SK-N-SH treated with all-trans-retinoic acid at 6 μM for 48 hours (cell line): ENCODE results near the gene TMEM167B.

Experiments used
- ATAC-seq: fragments of 200-7000 bp; cut with Tn5 transposase; 3 replicates; pipeline ENCODE4 v1.9.1; 2020; ENCODE audit warnings: mild to moderate bottlenecking, moderate library complexity
- ARNTL ChIP-seq: fragments of 450-650 bp; formaldehyde crosslinking; IDR thresholded peaks from 2 replicates; pipeline ENCODE4 v1.5.0; 2020; ENCODE audit warnings: low read depth, mild to moderate bottlenecking, moderate library complexity, borderline replicate concordance
- CREB5 ChIP-seq: fragments of 250-450 bp; sonication (Bioruptor Pico); IDR thresholded peaks from 2 replicates; pipeline ENCODE4 v1.5.1; 2020; ENCODE audit warnings: low read depth, mild to moderate bottlenecking, moderate library complexity
- CSRNP3 ChIP-seq: fragments of 250-450 bp; sonication (Bioruptor Pico); IDR thresholded peaks from 2 replicates; pipeline ENCODE4 v1.5.1; 2021; ENCODE audit warnings: mild to moderate bottlenecking, moderate library complexity
- ESRRG ChIP-seq: fragments of 250-450 bp; sonication (Bioruptor Pico); IDR thresholded peaks from 2 replicates; pipeline ENCODE4 v1.6.1; 2021; ENCODE audit warnings: mild to moderate bottlenecking
- GLIS3 ChIP-seq: fragments of 250-450 bp; sonication (Bioruptor Pico); IDR thresholded peaks from 2 replicates; pipeline ENCODE4 v1.5.0; 2020; ENCODE audit warnings: mild to moderate bottlenecking, moderate library complexity
- ISL1 ChIP-seq: fragments of 250-450 bp; sonication (Bioruptor Pico); IDR thresholded peaks from 2 replicates; pipeline ENCODE4 v2.1.2; 2022; ENCODE audit warnings: mild to moderate bottlenecking, moderate library complexity
- PATZ1 ChIP-seq: fragments of 250-450 bp; sonication (Bioruptor Pico); IDR thresholded peaks from 2 replicates; pipeline ENCODE4 v1.8.0; 2020; ENCODE audit warnings: mild to moderate bottlenecking, moderate library complexity, borderline replicate concordance
- POU6F1 ChIP-seq: fragments of 250-450 bp; sonication (Bioruptor Pico); IDR thresholded peaks from 2 replicates; pipeline ENCODE4 v1.8.0; 2021; ENCODE audit warnings: low read depth, mild to moderate bottlenecking, moderate library complexity, borderline replicate concordance
- PPARA ChIP-seq: fragments of 250-450 bp; sonication (Bioruptor Pico); IDR thresholded peaks from 2 replicates; pipeline ENCODE4 v1.5.0; 2020; ENCODE audit warnings: mild to moderate bottlenecking, borderline replicate concordance
- RARB ChIP-seq: fragments of 250-450 bp; sonication (Bioruptor Pico); IDR thresholded peaks from 2 replicates; pipeline ENCODE4 v1.8.0; 2021; ENCODE audit warnings: mild to moderate bottlenecking, moderate library complexity
- TCF4 ChIP-seq: fragments of 250-450 bp; sonication (Bioruptor Pico); IDR thresholded peaks from 2 replicates; pipeline ENCODE4 v1.8.0; 2021; ENCODE audit warnings: mild to moderate bottlenecking, moderate library complexity, borderline replicate concordance
- TSHZ2 ChIP-seq: fragments of 250-450 bp; sonication (Bioruptor Pico); IDR thresholded peaks from 2 replicates; pipeline ENCODE4 v1.5.0; 2020; ENCODE audit warnings: mild to moderate bottlenecking, moderate library complexity
- ZC3H10 ChIP-seq: fragments of 250-450 bp; sonication (Bioruptor Pico); IDR thresholded peaks from 2 replicates; pipeline ENCODE4 v1.5.1; 2021; ENCODE audit warnings: mild to moderate bottlenecking, moderate library complexity
- ZFP3 ChIP-seq: fragments of 250-450 bp; sonication (Bioruptor Pico); IDR thresholded peaks from 2 replicates; pipeline ENCODE4 v1.5.0; 2020; ENCODE audit warnings: mild to moderate bottlenecking, moderate library complexity
- ZNF565 ChIP-seq: fragments of 450-650 bp; formaldehyde crosslinking; conservative IDR thresholded peaks from 2 replicates; pipeline ENCODE4 v1.5.0; 2020; ENCODE audit warnings: low read depth, mild to moderate bottlenecking, moderate library complexity
- ZNF70 ChIP-seq: fragments of 450-650 bp; formaldehyde crosslinking; IDR thresholded peaks from 2 replicates; pipeline ENCODE4 v1.5.0; 2020; ENCODE audit warnings: mild to moderate bottlenecking, moderate library complexity

Gene TMEM167B

GRCh38 chr1:109112652-109113285, 22.2 kb downstream of the TMEM167B start:
- peak; percentile 96 for ATAC-seq
- no peak for TF ChIP-seq CREB5 (CRISPR knock-in tag)
- TF ChIP-seq PATZ1 (CRISPR knock-in tag): no peak
- TF ChIP-seq ZNF565 (CRISPR knock-in tag): no peak
- TF ChIP-seq CSRNP3 (CRISPR knock-in tag): no peak
- TF ChIP-seq ZNF70 (CRISPR knock-in tag): no peak
- no peak for TF ChIP-seq TCF4 (CRISPR knock-in tag)
- no peak for TF ChIP-seq POU6F1
- no peak for TF ChIP-seq ESRRG
- TF ChIP-seq TSHZ2 (CRISPR knock-in tag): no peak
- no peak for TF ChIP-seq PPARA (CRISPR knock-in tag)
- TF ChIP-seq ZFP3 (CRISPR knock-in tag): no peak
- TF ChIP-seq, all 23 proteins: peak for 0

GRCh38 chr1:109113590-109114341, 23.2 kb downstream of the TMEM167B start, which contains the start of gene ELAPOR1:
ELAPOR1 (plus strand) TSS chr1:109114115; CDS start chr1:109114184, 69 bp downstream.
- no peak for TF ChIP-seq ZC3H10 (CRISPR knock-in tag)
- no peak for TF ChIP-seq GLIS3
- no peak for TF ChIP-seq ZNF565 (CRISPR knock-in tag)
- no peak for TF ChIP-seq PATZ1 (CRISPR knock-in tag)
- no peak for TF ChIP-seq ARNTL (CRISPR knock-in tag)
- no peak for TF ChIP-seq RARB (CRISPR knock-in tag)
- TF ChIP-seq TSHZ2 (CRISPR knock-in tag): no peak
- no peak for TF ChIP-seq ISL1 (CRISPR knock-in tag)
- no peak for TF ChIP-seq ZNF70 (CRISPR knock-in tag)
- peak; percentile 23 for ATAC-seq
